ENCODE data around the gene RPS28.

The RPS28 gene

DNA sequence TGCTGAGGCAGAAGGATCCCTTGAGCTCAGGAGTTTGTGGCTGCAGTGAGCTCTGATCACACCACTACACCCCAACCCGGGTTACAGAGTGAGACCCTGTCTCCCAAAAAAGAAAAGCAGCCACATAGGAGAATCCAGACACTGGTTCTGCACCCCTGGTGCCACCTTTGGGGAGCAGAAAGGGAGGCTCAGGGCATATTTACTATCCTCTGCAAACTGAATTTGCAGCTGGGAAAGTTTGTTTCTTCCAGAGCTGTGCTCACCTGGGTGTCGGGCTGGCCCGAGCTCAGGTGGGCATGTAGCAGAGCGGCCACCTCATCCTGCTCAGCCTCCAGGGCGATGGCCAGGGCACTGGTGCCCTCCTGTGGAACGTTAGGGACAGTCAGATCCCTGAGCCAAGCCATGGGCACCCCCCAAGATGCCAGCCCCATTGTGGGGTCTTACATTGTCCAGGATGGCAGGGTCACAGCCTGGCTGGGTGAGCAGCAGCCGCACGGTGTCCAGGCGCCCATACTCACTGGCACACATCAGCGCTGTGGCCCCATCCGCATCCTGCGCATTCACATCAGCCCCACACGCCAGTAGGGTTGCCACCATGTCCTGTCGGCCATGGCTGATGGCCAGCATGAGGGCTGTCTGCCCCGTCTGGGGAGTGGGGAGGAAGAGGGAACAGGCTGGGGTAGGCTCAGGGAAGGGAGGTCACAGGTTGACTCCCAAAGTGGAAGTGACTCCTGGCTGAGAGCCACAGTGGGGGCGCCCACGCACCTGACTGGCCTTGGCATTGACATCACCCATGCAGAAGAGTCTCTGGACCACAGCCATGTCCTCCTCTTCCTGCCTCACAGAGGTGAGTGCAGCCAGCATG is 3.1 kb downstream of the RPS28 start (continued):
- TF ChIP-seq, protein P1, sequence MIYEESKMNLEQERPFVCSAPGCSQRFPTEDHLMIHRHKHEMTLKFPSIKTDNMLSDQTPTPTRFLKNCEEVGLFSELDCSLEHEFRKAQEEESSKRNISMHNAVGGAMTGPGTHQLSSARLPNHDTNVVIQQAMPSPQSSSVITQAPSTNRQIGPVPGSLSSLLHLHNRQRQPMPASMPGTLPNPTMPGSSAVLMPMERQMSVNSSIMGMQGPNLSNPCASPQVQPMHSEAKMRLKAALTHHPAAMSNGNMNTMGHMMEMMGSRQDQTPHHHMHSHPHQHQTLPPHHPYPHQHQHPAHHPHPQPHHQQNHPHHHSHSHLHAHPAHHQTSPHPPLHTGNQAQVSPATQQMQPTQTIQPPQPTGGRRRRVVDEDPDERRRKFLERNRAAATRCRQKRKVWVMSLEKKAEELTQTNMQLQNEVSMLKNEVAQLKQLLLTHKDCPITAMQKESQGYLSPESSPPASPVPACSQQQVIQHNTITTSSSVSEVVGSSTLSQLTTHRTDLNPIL (CRISPR knock-in tag; IDR thresholded peaks at IDR 0.05; ENCODE audit: low read depth) = no peak
- no peak for TF ChIP-seq GLIS3 (CRISPR knock-in tag; IDR thresholded peaks at IDR 0.05)

DNA sequence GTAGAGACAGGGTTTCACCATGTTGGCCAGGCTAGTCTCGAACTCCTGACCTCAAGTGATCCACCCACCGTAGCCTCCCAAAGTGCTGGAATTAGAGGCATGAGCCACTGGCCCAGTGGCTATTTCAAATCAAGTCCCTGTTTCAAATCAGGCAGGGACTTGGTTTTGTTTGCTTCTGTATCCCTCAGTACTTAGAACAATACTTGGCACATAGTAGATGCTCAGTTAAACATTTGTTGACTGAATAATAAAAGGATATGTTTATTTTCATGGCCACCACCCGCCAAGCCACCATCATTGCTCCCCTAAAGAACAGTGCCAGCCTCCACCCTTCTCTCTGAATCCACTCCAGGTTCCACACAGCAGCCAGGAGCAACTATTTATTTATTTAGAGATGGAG is 4.2 kb downstream of the RPS28 start:
- TF ChIP-seq CSDC2 (CRISPR knock-in tag; IDR thresholded peaks at IDR 0.05) (no peak), GLIS3 (CRISPR knock-in tag; IDR thresholded peaks at IDR 0.05) (no peak), SNAI2 (CRISPR knock-in tag; IDR thresholded peaks at IDR 0.05) (no peak)
- TF ChIP-seq, protein P1 (CRISPR knock-in tag; IDR thresholded peaks at IDR 0.05; ENCODE audit: low read depth) = no peak
- ATAC-seq = no peak

DNA sequence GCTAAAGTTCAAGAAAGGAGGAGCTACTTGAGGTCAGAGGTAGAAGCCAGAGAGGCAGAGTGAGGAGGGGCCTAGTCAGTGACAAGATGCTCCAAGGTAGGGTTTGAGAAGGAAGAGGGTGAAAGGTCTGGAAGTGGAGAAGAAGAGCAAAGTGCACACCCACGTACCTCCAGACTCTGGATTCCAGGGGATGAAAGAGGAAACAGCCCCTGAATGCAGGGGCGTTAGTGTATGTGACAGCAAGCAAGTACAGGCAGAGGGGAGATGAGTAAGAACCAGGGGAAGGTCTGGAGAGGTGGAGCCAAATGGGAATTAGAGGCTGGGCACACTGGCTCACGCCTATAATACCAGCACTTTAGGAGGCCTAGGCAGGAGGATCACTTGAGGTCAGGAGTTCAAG is 8.7 kb downstream of the RPS28 start:
- TF ChIP-seq, protein P2, sequence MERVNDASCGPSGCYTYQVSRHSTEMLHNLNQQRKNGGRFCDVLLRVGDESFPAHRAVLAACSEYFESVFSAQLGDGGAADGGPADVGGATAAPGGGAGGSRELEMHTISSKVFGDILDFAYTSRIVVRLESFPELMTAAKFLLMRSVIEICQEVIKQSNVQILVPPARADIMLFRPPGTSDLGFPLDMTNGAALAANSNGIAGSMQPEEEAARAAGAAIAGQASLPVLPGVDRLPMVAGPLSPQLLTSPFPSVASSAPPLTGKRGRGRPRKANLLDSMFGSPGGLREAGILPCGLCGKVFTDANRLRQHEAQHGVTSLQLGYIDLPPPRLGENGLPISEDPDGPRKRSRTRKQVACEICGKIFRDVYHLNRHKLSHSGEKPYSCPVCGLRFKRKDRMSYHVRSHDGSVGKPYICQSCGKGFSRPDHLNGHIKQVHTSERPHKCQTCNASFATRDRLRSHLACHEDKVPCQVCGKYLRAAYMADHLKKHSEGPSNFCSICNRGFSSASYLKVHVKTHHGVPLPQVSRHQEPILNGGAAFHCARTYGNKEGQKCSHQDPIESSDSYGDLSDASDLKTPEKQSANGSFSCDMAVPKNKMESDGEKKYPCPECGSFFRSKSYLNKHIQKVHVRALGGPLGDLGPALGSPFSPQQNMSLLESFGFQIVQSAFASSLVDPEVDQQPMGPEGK (CRISPR knock-in tag; IDR thresholded peaks at IDR 0.05; ENCODE audit: borderline replicate concordance) = no peak
- TF ChIP-seq ZNF8 (CRISPR knock-in tag; IDR thresholded peaks at IDR 0.05) (no peak), TOX (CRISPR knock-in tag; IDR thresholded peaks at IDR 0.05; ENCODE audit: borderline replicate concordance) (no peak), RARB (CRISPR knock-in tag; IDR thresholded peaks at IDR 0.05) (no peak), ZFP3 (CRISPR knock-in tag; IDR thresholded peaks at IDR 0.05) (no peak), ZNF565 (CRISPR knock-in tag; conservative IDR thresholded peaks at IDR 0.05; ENCODE audit: low read depth) (no peak), GLIS3 (CRISPR knock-in tag; IDR thresholded peaks at IDR 0.05) (no peak)
- TF ChIP-seq, protein P3, sequence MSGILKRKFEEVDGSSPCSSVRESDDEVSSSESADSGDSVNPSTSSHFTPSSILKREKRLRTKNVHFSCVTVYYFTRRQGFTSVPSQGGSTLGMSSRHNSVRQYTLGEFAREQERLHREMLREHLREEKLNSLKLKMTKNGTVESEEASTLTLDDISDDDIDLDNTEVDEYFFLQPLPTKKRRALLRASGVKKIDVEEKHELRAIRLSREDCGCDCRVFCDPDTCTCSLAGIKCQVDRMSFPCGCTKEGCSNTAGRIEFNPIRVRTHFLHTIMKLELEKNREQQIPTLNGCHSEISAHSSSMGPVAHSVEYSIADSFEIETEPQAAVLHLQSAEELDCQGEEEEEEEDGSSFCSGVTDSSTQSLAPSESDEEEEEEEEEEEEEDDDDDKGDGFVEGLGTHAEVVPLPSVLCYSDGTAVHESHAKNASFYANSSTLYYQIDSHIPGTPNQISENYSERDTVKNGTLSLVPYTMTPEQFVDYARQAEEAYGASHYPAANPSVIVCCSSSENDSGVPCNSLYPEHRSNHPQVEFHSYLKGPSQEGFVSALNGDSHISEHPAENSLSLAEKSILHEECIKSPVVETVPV (CRISPR knock-in tag; IDR thresholded peaks at IDR 0.05) = no peak
- TF ChIP-seq, protein P4, sequence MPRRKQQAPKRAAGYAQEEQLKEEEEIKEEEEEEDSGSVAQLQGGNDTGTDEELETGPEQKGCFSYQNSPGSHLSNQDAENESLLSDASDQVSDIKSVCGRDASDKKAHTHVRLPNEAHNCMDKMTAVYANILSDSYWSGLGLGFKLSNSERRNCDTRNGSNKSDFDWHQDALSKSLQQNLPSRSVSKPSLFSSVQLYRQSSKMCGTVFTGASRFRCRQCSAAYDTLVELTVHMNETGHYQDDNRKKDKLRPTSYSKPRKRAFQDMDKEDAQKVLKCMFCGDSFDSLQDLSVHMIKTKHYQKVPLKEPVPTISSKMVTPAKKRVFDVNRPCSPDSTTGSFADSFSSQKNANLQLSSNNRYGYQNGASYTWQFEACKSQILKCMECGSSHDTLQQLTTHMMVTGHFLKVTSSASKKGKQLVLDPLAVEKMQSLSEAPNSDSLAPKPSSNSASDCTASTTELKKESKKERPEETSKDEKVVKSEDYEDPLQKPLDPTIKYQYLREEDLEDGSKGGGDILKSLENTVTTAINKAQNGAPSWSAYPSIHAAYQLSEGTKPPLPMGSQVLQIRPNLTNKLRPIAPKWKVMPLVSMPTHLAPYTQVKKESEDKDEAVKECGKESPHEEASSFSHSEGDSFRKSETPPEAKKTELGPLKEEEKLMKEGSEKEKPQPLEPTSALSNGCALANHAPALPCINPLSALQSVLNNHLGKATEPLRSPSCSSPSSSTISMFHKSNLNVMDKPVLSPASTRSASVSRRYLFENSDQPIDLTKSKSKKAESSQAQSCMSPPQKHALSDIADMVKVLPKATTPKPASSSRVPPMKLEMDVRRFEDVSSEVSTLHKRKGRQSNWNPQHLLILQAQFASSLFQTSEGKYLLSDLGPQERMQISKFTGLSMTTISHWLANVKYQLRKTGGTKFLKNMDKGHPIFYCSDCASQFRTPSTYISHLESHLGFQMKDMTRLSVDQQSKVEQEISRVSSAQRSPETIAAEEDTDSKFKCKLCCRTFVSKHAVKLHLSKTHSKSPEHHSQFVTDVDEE (CRISPR knock-in tag; IDR thresholded peaks at IDR 0.05) = no peak
- no peak for ATAC-seq

DNA sequence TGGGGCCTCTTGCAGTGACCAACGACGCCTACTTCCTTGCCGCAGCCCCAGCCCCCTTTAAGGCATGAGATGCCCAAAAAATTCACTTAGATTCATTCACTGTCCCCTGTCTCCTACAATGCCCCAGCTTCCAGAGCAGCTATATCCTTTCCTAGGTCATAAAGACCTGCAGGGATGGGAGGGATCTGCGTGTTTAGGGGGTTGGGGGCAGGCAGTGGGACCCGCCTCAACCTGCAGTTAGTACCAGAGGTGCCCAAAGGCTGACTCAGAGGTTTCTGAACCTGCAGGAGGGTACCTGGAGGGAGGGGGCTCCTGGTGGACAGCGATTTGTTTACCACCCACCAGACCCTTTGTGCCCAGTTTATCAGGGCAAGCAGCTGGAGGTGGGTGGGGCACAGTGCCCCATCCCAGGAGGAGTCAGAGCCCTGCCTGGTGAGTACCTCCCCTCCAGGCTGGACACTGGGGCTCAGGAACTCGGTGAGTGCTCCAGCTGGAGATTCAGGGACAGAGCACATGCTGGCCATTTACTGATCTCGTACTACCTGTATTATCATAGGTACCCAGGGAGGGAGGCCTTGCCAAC is 10.1 kb downstream of the RPS28 start:
- no peak for TF ChIP-seq ZC3H10 (CRISPR knock-in tag; IDR thresholded peaks at IDR 0.05)
- TF ChIP-seq GLIS3 (CRISPR knock-in tag; IDR thresholded peaks at IDR 0.05) = no peak
- no peak for TF ChIP-seq ZFP3 (CRISPR knock-in tag; IDR thresholded peaks at IDR 0.05)
- no peak for TF ChIP-seq ARNTL (CRISPR knock-in tag; IDR thresholded peaks at IDR 0.05; ENCODE audit: borderline replicate concordance, low read depth)
- TF ChIP-seq, protein P3 (CRISPR knock-in tag; IDR thresholded peaks at IDR 0.05) = no peak
- no peak for TF ChIP-seq TCF4 (CRISPR knock-in tag; IDR thresholded peaks at IDR 0.05; ENCODE audit: borderline replicate concordance)
- TF ChIP-seq, protein P5, sequence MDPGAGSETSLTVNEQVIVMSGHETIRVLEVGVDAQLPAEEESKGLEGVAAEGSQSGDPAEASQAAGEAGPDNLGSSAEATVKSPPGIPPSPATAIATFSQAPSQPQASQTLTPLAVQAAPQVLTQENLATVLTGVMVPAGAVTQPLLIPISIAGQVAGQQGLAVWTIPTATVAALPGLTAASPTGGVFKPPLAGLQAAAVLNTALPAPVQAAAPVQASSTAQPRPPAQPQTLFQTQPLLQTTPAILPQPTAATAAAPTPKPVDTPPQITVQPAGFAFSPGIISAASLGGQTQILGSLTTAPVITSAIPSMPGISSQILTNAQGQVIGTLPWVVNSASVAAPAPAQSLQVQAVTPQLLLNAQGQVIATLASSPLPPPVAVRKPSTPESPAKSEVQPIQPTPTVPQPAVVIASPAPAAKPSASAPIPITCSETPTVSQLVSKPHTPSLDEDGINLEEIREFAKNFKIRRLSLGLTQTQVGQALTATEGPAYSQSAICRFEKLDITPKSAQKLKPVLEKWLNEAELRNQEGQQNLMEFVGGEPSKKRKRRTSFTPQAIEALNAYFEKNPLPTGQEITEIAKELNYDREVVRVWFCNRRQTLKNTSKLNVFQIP (CRISPR knock-in tag; IDR thresholded peaks at IDR 0.05; ENCODE audit: borderline replicate concordance, low read depth) = no peak
- TF ChIP-seq OSR1 (CRISPR knock-in tag; IDR thresholded peaks at IDR 0.05) = no peak
- TF ChIP-seq ZNF8 (CRISPR knock-in tag; IDR thresholded peaks at IDR 0.05) = no peak
- ATAC-seq = no peak
